Breast epithelium (tissue), 4 donors: Measurements from ENCODE around the gene TRIM54. TPM values are rescaled to one million over a fixed set of nuclear protein-coding genes. Genes with fewer than 3 reads are reported as not detected.

Source experiments
- DNase-seq, 2 donors: peaks; one replicate each; pipeline ENCODE4 v3.0.0-alpha.2; 2019; ENCODE audit warnings: low spot score in 2 of 2
- H3K27ac ChIP-seq, 2 donors: fragments of 200-600 bp; sonication (generic) in 1 of 2; one replicate each; pipeline ENCODE4 v1.5.1; 2016 to 2019; ENCODE audit warnings: mild to moderate bottlenecking in 1 of 2
- H3K27me3 ChIP-seq, 2 donors: fragments of 200-600 bp; sonication (generic) in 1 of 2; one replicate each; pipeline versions ENCODE4 v1.5.1 to v1.6.0; 2017 to 2019; ENCODE audit warnings: control low read depth in 1 of 2, mild to moderate bottlenecking in 1 of 2
- H3K36me3 ChIP-seq: fragments of 200-600 bp; one replicate; pipeline ENCODE4 v1.5.1; 2019
- H3K4me1 ChIP-seq, 2 donors: fragments of 200-600 bp; sonication (generic); one replicate each; pipeline ENCODE4 v1.5.1; 2016 to 2019; ENCODE audit warnings: control low read depth in 1 of 2
- H3K4me3 ChIP-seq, 3 donors: fragments of 200-600 bp; sonication (generic); 1 replicate in 2 of 3; 2 replicates in 1 of 3; pipeline ENCODE4 v1.5.1; 2016 to 2019; ENCODE audit warnings: mild to moderate bottlenecking in 3 of 3, moderate library complexity in 2 of 3
- H3K9me3 ChIP-seq, 2 donors: fragments of 200-600 bp; sonication (generic) in 1 of 2; one replicate each; pipeline ENCODE4 v1.5.1; 2016 to 2019; ENCODE audit warnings: control low read depth in 1 of 2
- POLR2A ChIP-seq: fragments of 450-650 bp; IDR thresholded peaks from one replicate; pipeline ENCODE4 v1.6.1; 2016; ENCODE audit warnings: antibody characterized with exemption, mild to moderate bottlenecking, moderate library complexity
- POLR2AphosphoS5 ChIP-seq, 3 donors: sonication (generic); formaldehyde crosslinking; IDR thresholded peaks; one replicate each; pipeline ENCODE4 v1.6.1; 2017; ENCODE audit warnings: antibody characterized with exemption in 3 of 3
- intact Hi-C: fragments of 100-400 bp; cut with DNase I; formaldehyde crosslinking; loops from one replicate; pipeline ENCODE4 v1.15.1; 2023; ENCODE audit warnings: low total_unique reads
- total RNA-seq, 3 donors: library from RNA; depleted of rRNA; stranded (reverse); fragments of >200 nt; gene quantifications; one replicate each; pipeline ENCODE4 v1.1.0, GENCODE V29; 2016
- TF ChIP-seq, protein P1 (sequence below), 3 donors: fragments of 450-650 bp; IDR thresholded peaks; one replicate each; pipeline ENCODE4 v1.5.1; 2016 to 2017; ENCODE audit warnings: antibody characterized with exemption in 3 of 3, mild to moderate bottlenecking in 3 of 3, moderate library complexity in 3 of 3

Gene TRIM54
- total RNA-seq, 3 donors from 2014 or later = 0.15 to 0.66 TPM; not detected in 1

DNA sequence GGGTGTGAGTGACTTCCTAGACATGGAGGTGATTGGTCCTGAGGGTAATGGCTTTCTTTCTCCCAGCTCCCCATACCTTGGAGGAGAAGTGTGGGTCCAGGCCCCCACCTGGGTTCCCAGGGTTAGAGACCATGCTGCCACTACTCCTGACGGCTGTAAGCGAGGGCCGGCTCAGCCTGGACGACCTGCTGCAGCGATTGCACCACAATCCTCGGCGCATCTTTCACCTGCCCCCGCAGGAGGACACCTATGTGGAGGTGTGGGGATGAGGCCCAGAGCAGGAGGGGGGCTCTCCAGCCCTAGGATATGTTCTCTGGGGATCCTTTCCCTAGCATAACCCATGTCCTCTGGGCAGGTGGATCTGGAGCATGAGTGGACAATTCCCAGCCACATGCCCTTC lies 43.3 kb upstream of the TRIM54 start:
- Histone ChIP-seq H3K9me3 (no peaks in the 10 kb centered on the region), H3K27ac (no peak overlapping the region), H3K4me1 (no peaks in the 10 kb centered on the region), H3K27me3 (no peaks in the 10 kb centered on the region), H3K4me3 (no peak overlapping the region), H3K36me3 (peaks cover 20% of the 10 kb centered on the region)
- intact Hi-C loops = no loop called here
- DNase-seq = no peak
- TF ChIP-seq, protein P1, sequence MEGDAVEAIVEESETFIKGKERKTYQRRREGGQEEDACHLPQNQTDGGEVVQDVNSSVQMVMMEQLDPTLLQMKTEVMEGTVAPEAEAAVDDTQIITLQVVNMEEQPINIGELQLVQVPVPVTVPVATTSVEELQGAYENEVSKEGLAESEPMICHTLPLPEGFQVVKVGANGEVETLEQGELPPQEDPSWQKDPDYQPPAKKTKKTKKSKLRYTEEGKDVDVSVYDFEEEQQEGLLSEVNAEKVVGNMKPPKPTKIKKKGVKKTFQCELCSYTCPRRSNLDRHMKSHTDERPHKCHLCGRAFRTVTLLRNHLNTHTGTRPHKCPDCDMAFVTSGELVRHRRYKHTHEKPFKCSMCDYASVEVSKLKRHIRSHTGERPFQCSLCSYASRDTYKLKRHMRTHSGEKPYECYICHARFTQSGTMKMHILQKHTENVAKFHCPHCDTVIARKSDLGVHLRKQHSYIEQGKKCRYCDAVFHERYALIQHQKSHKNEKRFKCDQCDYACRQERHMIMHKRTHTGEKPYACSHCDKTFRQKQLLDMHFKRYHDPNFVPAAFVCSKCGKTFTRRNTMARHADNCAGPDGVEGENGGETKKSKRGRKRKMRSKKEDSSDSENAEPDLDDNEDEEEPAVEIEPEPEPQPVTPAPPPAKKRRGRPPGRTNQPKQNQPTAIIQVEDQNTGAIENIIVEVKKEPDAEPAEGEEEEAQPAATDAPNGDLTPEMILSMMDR (IDR thresholded peaks at IDR 0.05) = no peak
- TF ChIP-seq POLR2AphosphoS5 (IDR thresholded peaks at IDR 0.05) = no peak
- no peak for TF ChIP-seq POLR2A

DNA sequence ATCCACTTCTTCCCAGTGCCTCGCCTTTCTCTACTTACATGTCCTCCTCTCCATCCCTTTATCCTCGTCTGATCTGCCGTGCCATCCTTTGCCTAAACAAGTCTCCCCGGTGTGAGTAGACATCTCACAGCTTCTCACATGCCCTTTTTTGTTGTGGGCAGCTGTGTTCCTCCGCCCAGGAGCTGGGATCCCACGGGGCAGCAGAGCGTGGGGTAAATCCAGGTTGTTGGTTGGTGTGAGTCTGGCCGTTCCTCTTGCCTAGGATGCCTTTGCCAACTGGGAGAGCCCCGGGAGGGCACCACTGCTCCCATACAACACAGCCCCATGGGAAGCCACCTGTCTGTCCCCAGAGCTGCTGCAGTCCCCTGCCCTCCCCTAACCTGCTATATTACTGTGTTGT lies 41.8 kb upstream of the TRIM54 start:
- intact Hi-C loops = no loop called here

GRCh38 chr2:27241761-27242613 lies 40.2 kb upstream of the TRIM54 start:
- no peak overlapping the region for H3K4me3 ChIP-seq
- peaks cover 20% of the 10 kb centered on the region for H3K36me3 ChIP-seq
- no peaks in the 10 kb centered on the region for H3K4me1 ChIP-seq
- no peak for TF ChIP-seq POLR2A
- TF ChIP-seq, protein P1 (IDR thresholded peaks at IDR 0.05) = no peak
- TF ChIP-seq POLR2AphosphoS5 (IDR thresholded peaks at IDR 0.05) = no peak
- H3K9me3 ChIP-seq = no peaks in the 10 kb centered on the region
- H3K27ac ChIP-seq = no peak overlapping the region
- intact Hi-C loops = no loop called here
- no peak for DNase-seq
- H3K27me3 ChIP-seq = no peaks in the 10 kb centered on the region

More for the DNA sequence above, 41.8 kb upstream of the TRIM54 start:
- DNase-seq = no peak
- no peaks in the 10 kb centered on the region for H3K9me3 ChIP-seq
- H3K36me3 ChIP-seq = peaks cover 20% of the 10 kb centered on the region
- no peaks in the 10 kb centered on the region for H3K27me3 ChIP-seq
- no peaks in the 10 kb centered on the region for H3K4me1 ChIP-seq
- no peak overlapping the region for H3K27ac ChIP-seq
- TF ChIP-seq, protein P1 (IDR thresholded peaks at IDR 0.05) = no peak
- no peak for TF ChIP-seq POLR2A
- no peak for TF ChIP-seq POLR2AphosphoS5 (IDR thresholded peaks at IDR 0.05)
- H3K4me3 ChIP-seq = no peak overlapping the region

GRCh38 chr2:27242614-27242951 lies 39.6 kb upstream of the TRIM54 start:
- Histone ChIP-seq H3K27me3 (no peaks in the 10 kb centered on the region), H3K4me1 (no peaks in the 10 kb centered on the region), H3K36me3 (peaks cover 20% of the 10 kb centered on the region), H3K9me3 (no peaks in the 10 kb centered on the region), H3K27ac (no peak overlapping the region), H3K4me3 (no peak overlapping the region)
- TF ChIP-seq POLR2AphosphoS5 (IDR thresholded peaks at IDR 0.05) (no peak), POLR2A (no peak)
- TF ChIP-seq, protein P1 (IDR thresholded peaks at IDR 0.05) = no peak
- DNase-seq = no peak
- intact Hi-C loops = no loop called here

DNA sequence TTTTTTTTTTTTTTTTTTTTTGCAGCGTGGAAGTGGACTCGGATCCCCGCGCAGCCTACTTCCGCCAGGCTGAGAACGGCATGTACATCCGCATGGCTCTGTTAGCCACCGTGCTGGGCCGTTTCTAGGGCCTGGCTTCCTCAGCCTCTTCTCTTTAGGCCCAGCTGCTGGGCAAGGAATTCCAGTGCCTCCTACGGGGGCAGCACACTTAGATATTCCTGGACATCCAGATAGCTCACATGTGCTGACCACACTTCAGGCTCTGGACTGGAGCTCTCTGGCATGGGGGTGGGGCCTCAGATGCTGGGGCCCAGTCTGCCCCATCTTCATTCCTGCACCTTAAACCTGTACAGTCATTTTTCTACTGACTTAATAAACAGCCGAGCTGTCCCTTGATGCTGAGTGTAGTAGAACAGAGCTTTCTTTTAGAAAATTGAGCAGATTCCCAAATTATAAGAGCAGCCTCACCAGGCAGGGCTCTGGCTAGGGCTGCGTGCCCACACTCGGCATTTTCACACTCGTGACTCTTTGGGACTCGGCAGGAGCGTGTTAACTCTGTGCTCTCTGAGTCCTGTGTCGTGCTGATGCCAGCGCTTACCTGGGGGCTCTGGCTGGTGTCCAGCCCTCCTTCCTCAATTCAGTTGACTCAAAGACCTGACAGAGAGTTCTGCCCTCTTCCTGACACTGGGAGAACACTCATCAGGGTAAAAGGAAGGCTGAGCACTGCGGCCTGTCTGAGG lies 38.7 kb upstream of the TRIM54 start:
- intact Hi-C loops = no loop called here
- TF ChIP-seq, protein P1 (IDR thresholded peaks at IDR 0.05) = no peak
- TF ChIP-seq POLR2A (no peak), POLR2AphosphoS5 (IDR thresholded peaks at IDR 0.05) (no peak)
- no peaks in the 10 kb centered on the region for H3K9me3 ChIP-seq
- H3K4me3 ChIP-seq = no peak overlapping the region
- DNase-seq = no peak
- no peaks in the 10 kb centered on the region for H3K27me3 ChIP-seq
- peaks cover 16% of the 10 kb centered on the region for H3K36me3 ChIP-seq
- no peak overlapping the region for H3K27ac ChIP-seq
- no peaks in the 10 kb centered on the region for H3K4me1 ChIP-seq
